H9 (cell line): ENCODE data around the gene DGCR8. TPM values are rescaled to one million over a fixed set of nuclear protein-coding genes. Genes with fewer than 3 reads are reported as not detected.
A peak's percentile ranks its signal among the peaks of the same experiment; 100 is the strongest.

Experiments
- DNase-seq: peaks from one replicate; pipeline ENCODE4 v3.0.0-alpha.2; 2017
- H2AFZ ChIP-seq: one replicate; pipeline ENCODE4 v1.6.1; 2013; ENCODE audit warnings: mild to moderate bottlenecking, low read length, control low read depth, moderate library complexity
- H2AK5ac ChIP-seq: 2 replicates; pipeline ENCODE4 v1.6.1; 2013; ENCODE audit warnings: low read length, control low read depth, mixed read lengths; ENCODE audit not compliant: insufficient read length
- H2BK120ac ChIP-seq: one replicate; pipeline ENCODE4 v1.6.1; 2013; ENCODE audit warnings: low read depth, mild to moderate bottlenecking, low read length, control low read depth, inconsistent platforms; ENCODE audit not compliant: poor library complexity, severe bottlenecking
- H2BK12ac ChIP-seq: 2 replicates; pipeline ENCODE4 v1.6.1; 2013; ENCODE audit warnings: low read length, control low read depth, mixed read lengths, low read depth; ENCODE audit not compliant: insufficient read length
- H2BK15ac ChIP-seq: 2 replicates; pipeline ENCODE4 v1.6.1; 2013; ENCODE audit warnings: low read depth, low read length, control low read depth
- H2BK20ac ChIP-seq: one replicate; pipeline ENCODE4 v1.6.1; 2013; ENCODE audit warnings: low read depth, mild to moderate bottlenecking, low read length, control low read depth, inconsistent platforms; ENCODE audit not compliant: poor library complexity, severe bottlenecking
- H2BK5ac ChIP-seq: 2 replicates; pipeline ENCODE4 v1.6.1; 2013; ENCODE audit warnings: low read length, control low read depth, mixed read lengths; ENCODE audit not compliant: insufficient read length
- H3K14ac ChIP-seq: 2 replicates; pipeline ENCODE4 v1.6.1; 2013; ENCODE audit warnings: low read length, control low read depth; ENCODE audit not compliant: insufficient read depth
- H3K18ac ChIP-seq: 2 replicates; pipeline ENCODE4 v1.6.1; 2013; ENCODE audit warnings: low read depth, mild to moderate bottlenecking, mixed read lengths, low read length, control low read depth; ENCODE audit not compliant: insufficient read length
- H3K23ac ChIP-seq: 2 replicates; pipeline ENCODE4 v1.6.1; 2013; ENCODE audit warnings: low read length, control low read depth, mixed read lengths, low read depth; ENCODE audit not compliant: insufficient read length
- H3K23me2 ChIP-seq: 2 replicates; pipeline ENCODE4 v1.6.1; 2013; ENCODE audit warnings: low read depth, mild to moderate bottlenecking, mixed read lengths, low read length, control low read depth; ENCODE audit not compliant: insufficient read length, poor library complexity, severe bottlenecking
- H3K27ac ChIP-seq: 2 replicates; pipeline ENCODE4 v1.5.1; 2013; ENCODE audit warnings: low read length, control low read depth, mixed read lengths, low read depth; ENCODE audit not compliant: insufficient read length
- H3K27me3 ChIP-seq: 2 replicates; pipeline ENCODE4 v1.6.1; 2013; ENCODE audit warnings: low read length, control low read depth, inconsistent platforms; ENCODE audit not compliant: insufficient read depth
- H3K4ac ChIP-seq: 2 replicates; pipeline ENCODE4 v1.6.1; 2013; ENCODE audit warnings: low read depth, mild to moderate bottlenecking, control low read depth, inconsistent platforms, low read length, moderate library complexity
- H3K4me1 ChIP-seq: 2 replicates; pipeline ENCODE4 v1.6.1; 2013; ENCODE audit warnings: low read length, control low read depth, inconsistent platforms; ENCODE audit not compliant: insufficient read depth
- H3K4me2 ChIP-seq: 2 replicates; pipeline ENCODE4 v1.6.1; 2013; ENCODE audit warnings: low read length, control low read depth, mixed read lengths; ENCODE audit not compliant: insufficient read length, insufficient read depth
- H3K56ac ChIP-seq: 2 replicates; pipeline ENCODE4 v1.6.1; 2013; ENCODE audit warnings: low read depth, mild to moderate bottlenecking, mixed read lengths, low read length, control low read depth; ENCODE audit not compliant: insufficient read length
- H3K79me1 ChIP-seq: 2 replicates; pipeline ENCODE4 v1.6.1; 2013; ENCODE audit warnings: low read depth, mild to moderate bottlenecking, moderate library complexity, low read length, control low read depth, inconsistent platforms; ENCODE audit not compliant: insufficient read depth, poor library complexity, severe bottlenecking
- H3K79me2 ChIP-seq: 2 replicates; pipeline ENCODE4 v1.6.1; 2013; ENCODE audit warnings: low read length, control low read depth, inconsistent platforms; ENCODE audit not compliant: insufficient read depth
- H3K9ac ChIP-seq: 2 replicates; pipeline ENCODE4 v1.6.1; 2013; ENCODE audit warnings: low read length, control low read depth, mixed read lengths; ENCODE audit not compliant: insufficient read length; ENCODE audit errors: extremely low read depth
- H3K9me3 ChIP-seq: one replicate; pipeline ENCODE4 v1.6.1; 2013; ENCODE audit warnings: low read depth, low read length, inconsistent platforms; ENCODE audit not compliant: control insufficient read depth
- H3T11ph ChIP-seq: one replicate; pipeline ENCODE4 v1.6.1; 2013; ENCODE audit warnings: mild to moderate bottlenecking, low read length, control low read depth, inconsistent platforms
- H4K20me1 ChIP-seq: one replicate; pipeline ENCODE4 v1.6.1; 2013; ENCODE audit not compliant: control insufficient read depth, insufficient read length, insufficient read depth
- H4K5ac ChIP-seq: 2 replicates; pipeline ENCODE4 v1.6.1; 2013; ENCODE audit warnings: low read depth, mild to moderate bottlenecking, mixed read lengths, low read length, control low read depth; ENCODE audit not compliant: insufficient read length
- H4K8ac ChIP-seq: replicated peaks from 2 replicates; pipeline ENCODE4 v1.6.1; 2013; ENCODE audit warnings: low read length, control low read depth, mixed read lengths, low read depth; ENCODE audit not compliant: insufficient read length
- H4K91ac ChIP-seq: 2 replicates; pipeline ENCODE4 v1.6.1; 2013; ENCODE audit warnings: low read depth, mild to moderate bottlenecking, moderate library complexity, mixed read lengths, low read length, control low read depth; ENCODE audit not compliant: insufficient read length
- H3K27ac Mint-ChIP-seq, 3 experiments: 2 replicates in 2 of 3; 3 replicates in 1 of 3; pipeline ENCODE4 v1.8.0; 2020 to 2021; ENCODE audit warnings: mixed read lengths in 3 of 3, mild to moderate bottlenecking in 1 of 3, moderate library complexity in 1 of 3
- H3K27me3 Mint-ChIP-seq: 2 replicates; pipeline ENCODE4 v1.8.0; 2021; ENCODE audit warnings: low read depth, mild to moderate bottlenecking, moderate library complexity, mixed read lengths
- H3K36me3 Mint-ChIP-seq, 3 experiments: 2 replicates in 2 of 3; 3 replicates in 1 of 3; pipeline ENCODE4 v1.8.0; 2020 to 2021; ENCODE audit warnings: low read depth in 3 of 3, mixed read lengths in 3 of 3; ENCODE audit not compliant: insufficient read depth in 1 of 3
- H3K4me1 Mint-ChIP-seq, 2 experiments: 2 replicates each; pipeline ENCODE4 v1.8.0; 2020; ENCODE audit warnings: mixed read lengths in 2 of 2
- H3K4me3 Mint-ChIP-seq, 2 experiments: 2 replicates in 1 of 2; 3 replicates in 1 of 2; pipeline ENCODE4 v1.8.0; 2020 to 2021; ENCODE audit warnings: mild to moderate bottlenecking in 2 of 2, mixed read lengths in 2 of 2, moderate library complexity in 1 of 2
- H3K9me3 Mint-ChIP-seq, 2 experiments: 2 replicates in 1 of 2; 3 replicates in 1 of 2; pipeline ENCODE4 v1.8.0; 2020; ENCODE audit warnings: mild to moderate bottlenecking in 2 of 2, mixed read lengths in 2 of 2, moderate library complexity in 1 of 2
- WGBS: extraction: QIAGEN DNeasy Blood & Tissue Kit; methylation state at CpG from one replicate; pipeline ENCODE4 v1.1.7; 2013; ENCODE audit warnings: missing lambda C conversion rate, low lambda C conversion rate, mixed read lengths; ENCODE audit not compliant: insufficient read length; ENCODE audit errors: extremely low coverage; 5-methylcytosine and 5-hydroxymethylcytosine counted together
- total RNA-seq: library from RNA; stranded (reverse); gene quantifications from 2 replicates; pipeline ENCODE4 v1.2.1, GENCODE V29; 2021
- TF ChIP-seq, protein P1 (sequence below): fragments of 200-600 bp; sonication (generic); conservative IDR thresholded peaks from 3 replicates; pipeline ENCODE4 v1.8.0; 2021; ENCODE audit warnings: antibody characterized with exemption, mild to moderate bottlenecking

The DGCR8 gene
- total RNA-seq, 1 experiment from 2014 or later = 74.5 TPM

DNA sequence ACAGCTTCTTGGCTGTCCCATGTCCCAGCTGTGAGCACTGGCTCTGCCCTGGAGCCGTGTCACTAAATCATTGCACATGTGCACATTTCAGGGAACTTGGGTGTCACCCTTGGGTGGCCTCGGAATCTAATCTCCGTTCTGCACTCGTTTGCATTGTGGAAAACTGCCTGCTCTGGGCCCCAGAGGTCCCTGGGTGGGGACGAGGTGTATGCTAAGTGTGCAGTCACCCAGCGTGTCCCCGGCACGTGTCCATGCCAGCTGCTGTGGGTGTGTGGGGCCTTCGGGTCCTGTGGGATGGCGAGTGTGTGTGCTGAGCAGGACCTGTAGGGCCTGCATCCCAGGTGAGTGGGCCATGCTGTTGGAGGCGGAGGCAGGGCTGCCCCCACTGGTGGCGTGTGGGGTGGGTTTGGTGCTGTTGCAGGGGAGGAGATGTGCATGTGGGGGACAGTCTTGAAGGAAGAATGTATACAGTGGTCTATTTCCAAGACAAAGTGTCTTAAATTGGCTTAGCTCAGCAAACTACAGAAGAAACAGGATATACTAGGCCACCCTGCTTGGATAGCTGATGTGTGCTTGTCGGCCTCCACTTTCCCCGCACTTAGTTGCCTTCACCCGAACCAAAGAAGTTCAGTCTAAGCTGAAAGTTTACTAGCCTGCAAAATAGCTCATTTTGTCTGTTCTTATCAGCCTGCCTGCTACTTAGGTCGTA lies 44.5 kb upstream of the DGCR8 start:
- Histone ChIP-seq H3K9ac (no peak overlapping the region), H3K23me2 (no peaks in the 10 kb centered on the region), H2BK15ac (no peak overlapping the region), H2BK20ac (no peak overlapping the region), H3K23ac (no peak overlapping the region), H4K91ac (no peak overlapping the region), H3K27me3 (no peaks in the 10 kb centered on the region; the same call in 1 of the 2 replicates), H3T11ph (no peak overlapping the region), H2BK12ac (no peak overlapping the region), H3K79me1 (no peaks in the 10 kb centered on the region), H3K27ac (no peak overlapping the region), H3K4ac (no peak overlapping the region), H4K8ac (no peak overlapping the region), H3K79me2 (no peaks in the 10 kb centered on the region), H3K4me2 (no peak overlapping the region), H2AFZ (no peak overlapping the region), H2BK120ac (no peak overlapping the region), H3K56ac (no peak overlapping the region), H3K4me1 (no peaks in the 10 kb centered on the region), H3K9me3 (no peaks in the 10 kb centered on the region), H3K18ac (no peak overlapping the region), H4K5ac (no peak overlapping the region), H2AK5ac (no peak overlapping the region), H2BK5ac (no peak overlapping the region), H3K14ac (no peak overlapping the region), H4K20me1 (no peaks in the 10 kb centered on the region)
- Mint-ChIP-seq H3K4me1 (peaks cover 0 to 11% of the 10 kb centered on the region in 2 experiments; a peak in 2 of 4 replicates), H3K36me3 (peaks cover 0 to 7% (median 0%) of the 10 kb centered on the region in 3 experiments; a peak in 3 of 7 replicates), H3K4me3 (no peak overlapping the region), H3K27ac (peak overlapping the region in 1 of 3 experiments; percentile 25; a peak in 2 of 7 replicates), H3K27me3 (no peaks in the 10 kb centered on the region; the same call in 1 of the 2 replicates), H3K9me3 (no peaks in the 10 kb centered on the region)
- no peak for DNase-seq
- TF ChIP-seq, protein P1, sequence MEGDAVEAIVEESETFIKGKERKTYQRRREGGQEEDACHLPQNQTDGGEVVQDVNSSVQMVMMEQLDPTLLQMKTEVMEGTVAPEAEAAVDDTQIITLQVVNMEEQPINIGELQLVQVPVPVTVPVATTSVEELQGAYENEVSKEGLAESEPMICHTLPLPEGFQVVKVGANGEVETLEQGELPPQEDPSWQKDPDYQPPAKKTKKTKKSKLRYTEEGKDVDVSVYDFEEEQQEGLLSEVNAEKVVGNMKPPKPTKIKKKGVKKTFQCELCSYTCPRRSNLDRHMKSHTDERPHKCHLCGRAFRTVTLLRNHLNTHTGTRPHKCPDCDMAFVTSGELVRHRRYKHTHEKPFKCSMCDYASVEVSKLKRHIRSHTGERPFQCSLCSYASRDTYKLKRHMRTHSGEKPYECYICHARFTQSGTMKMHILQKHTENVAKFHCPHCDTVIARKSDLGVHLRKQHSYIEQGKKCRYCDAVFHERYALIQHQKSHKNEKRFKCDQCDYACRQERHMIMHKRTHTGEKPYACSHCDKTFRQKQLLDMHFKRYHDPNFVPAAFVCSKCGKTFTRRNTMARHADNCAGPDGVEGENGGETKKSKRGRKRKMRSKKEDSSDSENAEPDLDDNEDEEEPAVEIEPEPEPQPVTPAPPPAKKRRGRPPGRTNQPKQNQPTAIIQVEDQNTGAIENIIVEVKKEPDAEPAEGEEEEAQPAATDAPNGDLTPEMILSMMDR = no peak
- no CpG with 5 or more reads among the region's 16 CpGs for WGBS
